Fibroblast of mammary gland (primary cell): ENCODE results near the gene ARRB2.

Experiments used
- DNase-seq: peaks from one replicate; pipeline ENCODE4 v3.0.0-alpha.2; 2010; ENCODE audit warnings: low read depth
- H3K4me3 ChIP-seq: 2 replicates; pipeline ENCODE4 v1.5.1; 2011; ENCODE audit warnings: low read depth, mild to moderate bottlenecking, low read length, moderate library complexity; ENCODE audit not compliant: control insufficient read depth
- CTCF ChIP-seq: conservative IDR thresholded peaks from 2 replicates; pipeline ENCODE4 v1.5.1; 2011; ENCODE audit warnings: low read depth, low read length, inconsistent platforms; ENCODE audit not compliant: control insufficient read depth, insufficient read depth

The ARRB2 gene

GRCh38 chr17:4742133-4742532 is 31.7 kb downstream of the ARRB2 start:
- H3K4me3 ChIP-seq: no peak overlapping the region
- TF ChIP-seq CTCF: no peak
- DNase-seq: no peak

GRCh38 chr17:4742629-4743028 is 32.2 kb downstream of the ARRB2 start:
- no peak for DNase-seq
- H3K4me3 ChIP-seq: no peak overlapping the region
- no peak for TF ChIP-seq CTCF

- no peak overlapping the region for H3K4me3 ChIP-seq
- DNase-seq: no peak
- TF ChIP-seq CTCF: no peak
Observed at GRCh38 chr17:4743216-4743615, 32.8 kb downstream of the ARRB2 start.

- TF ChIP-seq CTCF: no peak
- no peak for DNase-seq
- no peak overlapping the region for H3K4me3 ChIP-seq
Observed at GRCh38 chr17:4743898-4744297, 33.5 kb downstream of the ARRB2 start.

GRCh38 chr17:4744999-4745969 is 34.9 kb downstream of the ARRB2 start:
- no peak for TF ChIP-seq CTCF
- no peak for DNase-seq
- H3K4me3 ChIP-seq: no peak overlapping the region

GRCh38 chr17:4747847-4748246 is 37.4 kb downstream of the ARRB2 start:
- H3K4me3 ChIP-seq: no peak overlapping the region
- TF ChIP-seq CTCF: no peak
- no peak for DNase-seq

GRCh38 chr17:4748686-4749085 is 38.3 kb downstream of the ARRB2 start:
- DNase-seq: no peak
- TF ChIP-seq CTCF: no peak

More at GRCh38 chr17:4748686-4749085, 38.3 kb downstream of the ARRB2 start:
- H3K4me3 ChIP-seq: no peak overlapping the region
